Measurements from ENCODE around the gene SMPDL3A. TPM values are rescaled to one million over a fixed set of nuclear protein-coding genes. Genes with fewer than 3 reads are reported as not detected.
A peak's percentile ranks its signal among the peaks of the same experiment; 100 is the strongest.

Gene SMPDL3A
- total RNA-seq, 1 donor from 2014 or later, result 11.3 TPM

- DNase-seq, result peak; percentile 64
Observed at GRCh38 chr6:122804962-122805485, 16.0 kb downstream of the SMPDL3A start.

- no peak for DNase-seq
Observed at GRCh38 chr6:122806291-122806690, 17.2 kb downstream of the SMPDL3A start.

GRCh38 chr6:122808121-122808885 is 19.2 kb downstream of the SMPDL3A start:
- no peak for DNase-seq

GRCh38 chr6:122809001-122809400 is 19.9 kb downstream of the SMPDL3A start:
- no peak for DNase-seq

GRCh38 chr6:122809691-122810090 is 20.6 kb downstream of the SMPDL3A start:
- DNase-seq, result no peak

DNA sequence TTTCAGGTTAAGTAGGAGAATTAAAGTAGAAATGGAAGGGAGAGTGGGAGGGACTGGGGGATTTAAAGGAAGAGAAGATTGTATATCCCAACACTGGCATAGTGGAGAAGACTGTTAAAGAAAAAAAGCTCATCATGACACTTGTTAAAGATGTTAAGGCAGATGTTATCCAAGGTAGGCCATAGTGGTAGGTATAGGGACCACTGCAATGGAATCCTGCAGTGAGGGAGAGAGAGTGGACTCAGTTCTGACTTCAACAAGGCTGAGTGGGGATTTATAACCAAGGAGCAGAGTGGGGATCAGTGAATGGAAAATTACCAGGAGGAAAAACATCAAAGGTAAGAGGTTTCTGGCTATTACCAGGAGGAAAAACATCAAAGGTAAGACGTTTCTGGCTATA is 21.1 kb downstream of the SMPDL3A start:
- no peak for DNase-seq

- no peak for DNase-seq
Observed at GRCh38 chr6:122817358-122817757, 28.3 kb downstream of the SMPDL3A start.

DNA sequence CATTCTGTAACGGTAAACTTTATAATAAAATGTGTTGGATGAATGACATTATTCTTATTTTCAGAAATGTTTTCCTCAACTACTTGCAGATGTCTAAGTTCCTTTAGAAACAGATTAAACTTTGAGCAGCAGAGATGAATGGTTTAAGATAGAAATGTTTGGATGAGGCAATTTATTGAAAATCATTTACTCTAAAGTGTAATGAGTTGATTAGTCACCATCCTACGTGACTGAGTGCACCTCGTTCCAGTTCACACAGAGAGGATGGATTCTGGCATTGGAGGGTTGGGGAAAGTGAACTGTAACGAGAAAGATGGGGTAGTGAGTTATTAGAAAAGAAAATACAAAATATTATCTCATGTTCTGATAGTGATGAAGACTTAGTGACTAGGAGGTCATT is 28.7 kb downstream of the SMPDL3A start:
- DNase-seq, result no peak

- DNase-seq, result no peak
Observed at GRCh38 chr6:122818866-122819265, 29.8 kb downstream of the SMPDL3A start.

DNA sequence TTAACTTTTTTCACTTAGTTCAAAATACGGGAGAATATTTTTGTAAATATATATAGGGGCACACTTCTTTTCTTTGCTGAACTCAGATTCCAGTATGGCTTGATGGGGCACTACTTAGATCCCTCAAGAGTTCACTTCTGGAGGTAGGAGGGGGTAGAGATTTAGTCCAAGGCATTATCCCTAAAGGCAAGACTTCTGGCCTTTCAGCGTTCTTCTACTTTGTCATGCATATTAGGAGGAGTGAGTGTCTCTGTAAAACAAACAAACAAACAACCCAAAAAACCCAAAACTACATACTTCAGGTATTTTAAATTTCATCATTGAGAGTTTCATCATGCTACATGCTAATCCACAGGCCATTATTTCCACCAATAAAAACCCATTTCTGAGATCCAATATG is 32.0 kb downstream of the SMPDL3A start:
- DNase-seq, result no peak

DNA sequence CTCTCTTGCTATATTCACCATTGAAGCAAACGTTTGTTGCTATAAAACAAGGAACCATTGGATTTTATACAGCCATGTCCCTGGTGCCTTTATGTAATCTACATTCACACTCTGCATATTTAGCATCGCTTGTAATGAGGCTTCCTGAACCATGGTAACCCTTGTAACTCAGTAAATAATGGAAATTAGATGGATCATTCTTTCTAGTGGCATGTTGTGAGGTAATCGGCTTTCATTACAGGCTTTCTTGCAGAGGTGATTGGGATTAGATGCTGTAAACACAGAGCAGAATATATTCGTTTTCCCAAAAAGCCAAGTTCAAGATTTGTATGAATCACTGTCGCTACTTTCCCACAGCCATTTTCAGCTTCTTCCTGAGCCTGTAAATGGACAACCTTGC is 36.1 kb downstream of the SMPDL3A start:
- DNase-seq, result no peak

DNA sequence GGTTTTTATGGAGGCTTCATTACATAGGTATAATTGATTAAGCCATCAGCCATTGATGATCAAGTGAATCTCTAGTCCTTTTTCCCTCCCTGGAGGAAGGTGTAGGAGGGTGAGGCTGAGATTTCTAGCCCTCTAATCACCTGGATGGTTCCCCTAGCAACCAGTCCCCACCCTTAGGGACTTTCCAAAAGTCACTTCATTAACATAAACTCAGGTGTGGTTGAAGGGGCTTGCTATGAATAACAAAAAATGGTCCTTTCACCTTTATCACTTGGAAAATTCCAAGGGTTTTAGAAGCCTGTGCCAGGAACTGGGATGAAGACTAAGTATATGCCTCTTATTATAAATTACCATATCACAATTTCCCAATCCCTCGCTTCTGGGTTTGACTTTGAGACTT is 40.4 kb downstream of the SMPDL3A start:
- no peak for DNase-seq

DNA sequence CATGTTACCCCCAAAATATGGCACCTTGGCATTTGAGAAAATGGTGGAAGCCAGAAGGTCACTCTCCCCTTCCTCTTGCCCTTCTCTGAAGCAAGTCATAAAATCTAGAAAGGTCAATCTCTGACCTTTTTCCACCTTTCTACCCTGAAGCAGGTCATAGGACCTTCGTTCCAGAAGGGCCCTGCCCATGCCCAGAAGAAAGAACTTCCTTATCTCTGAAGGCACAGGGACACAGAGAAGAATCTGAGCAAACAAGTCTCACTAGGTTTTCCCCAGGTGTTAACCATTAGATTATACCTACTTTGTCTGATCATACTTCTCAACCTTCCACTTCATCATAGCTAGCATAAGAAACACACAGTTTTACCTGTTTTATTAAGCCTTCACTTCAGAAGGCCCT is 42.5 kb downstream of the SMPDL3A start:
- no peak for DNase-seq

GRCh38 chr6:122832459-122832858 is 43.4 kb downstream of the SMPDL3A start:
- DNase-seq, result no peak

- DNase-seq, result no peak
Observed at GRCh38 chr6:122833021-122833491, 44.0 kb downstream of the SMPDL3A start.

DNA sequence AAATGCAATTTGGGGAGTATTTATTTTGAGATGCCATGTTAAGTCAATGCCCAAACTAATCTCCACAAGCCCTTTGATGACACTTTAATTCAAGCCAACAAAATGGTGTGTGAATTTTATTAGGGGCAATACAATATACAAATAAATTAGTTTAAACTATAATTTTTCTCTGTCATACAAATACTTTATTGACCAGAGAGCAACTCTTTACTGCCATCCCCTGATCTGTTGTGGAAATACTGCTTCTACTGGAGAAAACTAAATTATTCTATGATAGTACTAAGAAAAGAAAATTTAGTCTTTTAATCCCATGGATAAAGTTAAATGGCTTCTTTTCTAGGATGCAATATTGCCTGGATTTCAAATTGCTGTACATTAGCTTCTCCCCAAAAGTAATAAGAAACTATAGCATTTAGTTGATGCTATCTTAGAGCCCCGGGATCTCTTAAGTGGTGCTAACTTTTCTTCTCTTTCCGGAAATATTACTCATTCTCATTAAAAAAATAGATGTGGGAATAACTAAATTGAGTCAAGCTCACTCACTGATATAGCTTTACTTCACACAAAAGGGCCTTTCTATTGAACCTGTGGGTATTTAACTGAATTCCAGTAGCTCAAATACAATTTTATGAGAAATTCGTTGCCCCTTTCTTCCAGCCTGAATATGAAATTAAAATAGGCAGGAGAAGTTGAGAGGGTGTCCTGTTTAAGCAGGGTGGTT is 49.2 kb downstream of the SMPDL3A start:
- peak; percentile 16 for DNase-seq

DNA sequence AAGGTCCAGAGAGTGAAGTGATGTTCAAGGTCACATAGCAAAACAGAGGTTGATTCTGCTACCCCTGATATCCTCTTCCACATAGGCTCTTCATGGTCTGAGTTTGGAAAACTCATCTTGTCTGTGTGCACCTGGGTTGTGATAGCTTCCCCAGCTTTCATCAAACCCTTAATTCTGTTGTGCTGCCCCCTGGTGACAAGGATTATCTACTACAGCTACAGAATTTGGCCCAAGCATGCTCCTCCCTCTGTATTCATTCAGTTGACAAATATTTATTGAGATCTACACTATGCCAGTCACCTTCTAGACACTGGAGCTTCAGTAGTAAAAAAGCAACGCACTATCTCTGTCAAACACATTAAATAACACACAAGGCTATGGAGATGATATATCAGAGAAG is 50.4 kb downstream of the SMPDL3A start:
- peak; percentile 82 for DNase-seq

DNA sequence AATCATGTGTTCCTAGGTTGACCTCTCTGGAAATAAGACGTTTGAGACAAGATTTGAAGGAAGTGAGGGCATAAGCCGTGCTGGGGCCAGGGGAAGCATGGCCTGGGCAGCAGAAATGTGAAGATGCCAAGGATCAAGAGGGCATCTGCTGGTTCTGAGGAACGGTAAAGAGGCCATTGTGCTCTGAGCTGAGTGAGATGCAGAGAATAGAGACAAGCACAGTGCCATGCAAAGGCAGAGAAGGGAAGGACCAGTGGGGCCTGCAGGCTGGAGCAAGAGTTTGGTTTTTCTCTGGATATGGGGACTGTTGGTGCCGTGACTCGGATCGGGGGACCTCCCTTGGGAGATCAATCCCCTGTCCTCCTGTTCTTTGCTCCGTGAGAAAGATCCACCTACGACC is 50.8 kb downstream of the SMPDL3A start:
- no peak for DNase-seq

- no peak for DNase-seq
Observed at GRCh38 chr6:122845464-122845863, 56.4 kb downstream of the SMPDL3A start.

DNA sequence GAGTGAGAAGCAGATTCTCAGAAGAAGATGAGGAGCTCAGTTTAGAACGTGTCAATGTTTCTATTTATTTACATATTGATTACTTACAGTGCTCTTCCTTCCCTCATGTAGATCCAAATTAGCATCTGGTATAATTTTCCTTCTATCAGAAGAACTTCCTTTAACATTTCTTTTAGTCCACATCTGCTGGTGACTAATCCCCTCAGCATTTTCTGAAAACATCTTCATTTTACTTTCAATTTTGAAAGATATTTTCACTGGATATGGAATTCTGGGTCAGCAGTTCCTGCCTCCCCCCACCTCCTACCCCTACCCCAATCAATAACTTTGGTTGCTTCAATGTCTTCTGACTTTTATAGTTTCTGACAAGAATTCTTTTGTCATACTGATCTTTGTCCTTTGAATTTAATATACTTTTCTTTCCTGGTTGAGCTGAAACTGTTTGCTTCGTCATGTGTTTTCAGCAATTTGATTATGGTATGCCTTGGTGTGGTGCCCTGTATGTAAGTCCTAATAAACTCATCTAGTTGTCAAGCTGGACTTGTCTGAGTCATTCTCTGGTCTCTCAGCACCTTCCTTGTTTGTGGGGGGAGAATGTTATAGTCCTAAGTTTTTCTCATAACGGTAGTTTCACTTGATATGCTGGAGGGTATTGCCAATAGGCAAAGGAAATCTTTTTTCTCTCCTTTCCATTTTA is 57.0 kb downstream of the SMPDL3A start:
- no peak for DNase-seq

- DNase-seq, result no peak
Observed at GRCh38 chr6:122853259-122853995, 64.4 kb downstream of the SMPDL3A start.
